ENCODE data around the gene PIANP. TPM values are rescaled to one million over a fixed set of nuclear protein-coding genes. Genes with fewer than 3 reads are reported as not detected.

The PIANP gene
- total and polyA plus RNA-seq, 10 of the 15 experiments (the other 5 are each of a cell fraction or from before 2014, with no cell fraction given): 0.08 to 0.12 (median 0.08) TPM; not detected in 7

- TF ChIP-seq REST (IDR thresholded peaks at IDR 0.05; ENCODE audit: low read depth, low read length) (no peak), ZSCAN29 (IDR thresholded peaks at IDR 0.05) (no peak), SREBF2 (IDR thresholded peaks at IDR 0.05; ENCODE audit: low read length) (peak; percentile 61; the same call in 1 of the 2 replicates), MEF2A (IDR thresholded peaks at IDR 0.05; ENCODE audit: insufficient read depth, low read depth, low read length) (no peak; the same call in 1 of the 2 replicates), FOS (IDR thresholded peaks at IDR 0.05; ENCODE audit: borderline replicate concordance, extremely low read depth, insufficient read length) (no peak), USF1 (IDR thresholded peaks at IDR 0.05; ENCODE audit: borderline replicate concordance, extremely low read length, insufficient read depth, low read depth, low read length) (no peak), SP1 (IDR thresholded peaks at IDR 0.05; ENCODE audit: low read depth, low read length) (peak; percentile 53), ZBED1 (IDR thresholded peaks at IDR 0.05; ENCODE audit: borderline replicate concordance) (no peak), MYB (IDR thresholded peaks at IDR 0.05; ENCODE audit: borderline replicate concordance, low read depth, low read length) (no peak), EED (IDR thresholded peaks at IDR 0.05; ENCODE audit: low read depth) (peak; percentile 48), E2F8 (IDR thresholded peaks at IDR 0.05; ENCODE audit: low read depth, partially characterized antibody) (peak; percentile 99), ETV6 (conservative IDR thresholded peaks at IDR 0.05 in 1 of 2, IDR thresholded peaks at IDR 0.05 in 1 of 2; ENCODE audit: borderline replicate concordance in 1 of 2, low read depth in 1 of 2) (peak in 1 of 2 experiments; percentile 92; a peak in 3 of 4 replicates), JUND (IDR thresholded peaks at IDR 0.05; ENCODE audit: low read depth, low read length) (no peak), SUPT20H (IDR thresholded peaks at IDR 0.05; ENCODE audit: borderline replicate concordance, control insufficient read depth, low read depth, low read length) (no peak), ZNF274 (IDR thresholded peaks at IDR 0.05; ENCODE audit: insufficient read depth, insufficient read length) (no peak), TCF12 (IDR thresholded peaks at IDR 0.05; ENCODE audit: low read depth, low read length) (peak; percentile 44; the same call in 1 of the 2 replicates), PAX5 (IDR thresholded peaks at IDR 0.05; ENCODE audit: borderline replicate concordance, low read depth, low read length) (peak; percentile 72; the same call in 1 of the 2 replicates), CREM (IDR thresholded peaks at IDR 0.05; ENCODE audit: low read depth) (peak; percentile 99), ZNF384 (IDR thresholded peaks at IDR 0.05; ENCODE audit: borderline replicate concordance, low read depth, low read length) (no peak), BCL3 (IDR thresholded peaks at IDR 0.05; ENCODE audit: borderline replicate concordance, insufficient read depth, low read depth, low read length, poor library complexity, severe bottlenecking) (peak; percentile 49)
Measured at GRCh38 chr12:6688999-6689882, 11.4 kb downstream of the PIANP start, which contains the start of gene ZNF384 (continued).
